ENCODE measurements around the gene CPHXL2. TPM values are rescaled to one million over a fixed set of nuclear protein-coding genes. Genes with fewer than 3 reads are reported as not detected.

Gene CPHXL2
- not detected for polyA plus RNA-seq (2013, experiment 1 of 2)
- polyA plus RNA-seq (2013, experiment 2 of 2): not detected

DNA sequence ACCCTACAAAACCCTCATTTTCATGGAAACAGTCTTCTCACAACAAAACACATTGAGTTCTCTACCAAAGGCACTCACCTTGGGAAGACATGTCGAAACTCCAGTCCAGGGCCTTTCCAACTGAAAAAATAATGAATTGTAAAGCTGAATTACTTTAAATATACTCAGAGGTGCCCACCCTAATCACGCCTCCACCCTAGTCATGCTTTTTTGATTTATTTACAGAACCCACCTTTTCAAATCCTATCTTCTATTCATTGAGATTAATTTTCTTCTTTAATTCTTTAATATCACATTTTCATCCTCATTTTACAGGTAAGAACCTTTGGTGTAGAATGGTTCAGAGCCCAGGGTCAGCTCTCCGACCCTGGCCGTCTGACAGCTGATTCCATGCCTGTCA is at the start of gene CPHXL2:
Gene CPHXL2 (minus strand): TSS at position 101 of the 400 bp plus-strand sequence. CDS start 10 bp downstream, at position 91.
- Histone ChIP-seq H3K9ac (ENCODE audit: low read length) (no peak within 1 kb of the TSS), H4K8ac (ENCODE audit: low read length) (no peak within 1 kb of the TSS), H2AFZ (ENCODE audit: low read depth, low read length) (no peak within 1 kb of the TSS), H2BK15ac (ENCODE audit: low read depth, poor library complexity, severe bottlenecking) (no peak within 1 kb of the TSS), H3K27me3 (ENCODE audit: control insufficient read depth in 1 of 2, insufficient read depth in 1 of 2, low read length in 2 of 2) (no peaks in the 10 kb centered on the region), H3K4me3 (ENCODE audit: insufficient read depth in 1 of 2, low read depth in 1 of 2, low read length in 2 of 2) (no peak within 1 kb of the TSS), H3K79me1 (replicated peaks; ENCODE audit: low read length, poor library complexity, severe bottlenecking) (no peaks in the 10 kb centered on the region), H2AK5ac (ENCODE audit: low read length, severe bottlenecking) (no peak within 1 kb of the TSS), H3K18ac (ENCODE audit: low read depth in 1 of 2, low read length in 2 of 2) (no peak within 1 kb of the TSS), H2BK12ac (ENCODE audit: low read length in 2 of 2) (no peak within 1 kb of the TSS), H3K14ac (ENCODE audit: low read length in 2 of 2) (no peak within 1 kb of the TSS), H3K27ac (ENCODE audit: low read length, poor library complexity, severe bottlenecking) (no peak within 1 kb of the TSS), H3K4ac (ENCODE audit: low read depth in 1 of 2, low read length in 2 of 2) (no peak within 1 kb of the TSS), H2BK5ac (ENCODE audit: low read depth, low read length, poor library complexity, severe bottlenecking) (no peak within 1 kb of the TSS), H2BK120ac (ENCODE audit: low read depth, low read length) (no peak within 1 kb of the TSS), H3K36me3 (ENCODE audit: control insufficient read depth in 1 of 2, insufficient read depth in 2 of 2, low read depth in 1 of 2, low read length in 2 of 2) (no peaks in the 10 kb centered on the region), H3K4me1 (ENCODE audit: control insufficient read depth, insufficient read depth, low read depth, low read length) (no peaks in the 10 kb centered on the region), H3K23ac (ENCODE audit: low read length in 2 of 2) (no peak within 1 kb of the TSS), H4K91ac (ENCODE audit: low read length) (no peak within 1 kb of the TSS), H3K9me3 (ENCODE audit: control insufficient read depth, low read length) (no peaks in the 10 kb centered on the region), H3K4me2 (ENCODE audit: low read length, poor library complexity, severe bottlenecking) (no peak within 1 kb of the TSS)
- DNase-seq: no peak
- 97% methylated on average over 3 of the region's 4 CpGs for WGBS

DNA sequence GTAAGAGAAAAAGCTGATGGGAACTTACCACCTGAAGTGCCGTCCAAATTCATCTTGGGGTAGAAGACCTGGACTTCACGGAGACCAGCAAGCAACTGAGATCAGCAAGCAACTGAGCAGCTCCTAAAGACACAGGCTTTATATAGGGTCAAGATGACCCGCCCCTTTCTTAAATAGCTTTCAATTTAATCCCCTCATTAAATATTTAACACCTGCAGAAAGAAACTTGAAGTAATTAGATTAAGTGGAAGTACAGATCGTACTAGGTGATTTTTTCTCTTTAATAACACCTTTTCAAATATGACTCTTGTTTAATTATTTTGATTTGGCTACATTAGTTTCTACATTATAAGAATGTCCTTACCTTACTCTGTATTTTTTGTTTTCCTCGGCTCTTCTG is 49.6 kb upstream of the CPHXL2 start, which contains the start of gene CPHXL:
Gene CPHXL (minus strand): TSS at position 101 of the 400 bp plus-strand sequence. CDS start 48 bp downstream, at position 53.
- H2AK5ac ChIP-seq (ENCODE audit: low read length, severe bottlenecking): no peak within 1 kb of the TSS
- no peaks in the 10 kb centered on the region for H3K4me1 ChIP-seq (ENCODE audit: control insufficient read depth, insufficient read depth, low read depth, low read length)
- H3K79me1 ChIP-seq (replicated peaks; ENCODE audit: low read length, poor library complexity, severe bottlenecking): no peaks in the 10 kb centered on the region
- no peak within 1 kb of the TSS for H2AFZ ChIP-seq (ENCODE audit: low read depth, low read length)
- no peak within 1 kb of the TSS for H3K23ac ChIP-seq (ENCODE audit: low read length in 2 of 2)
- no peak within 1 kb of the TSS for H3K4me3 ChIP-seq (ENCODE audit: insufficient read depth in 1 of 2, low read depth in 1 of 2, low read length in 2 of 2)
- no peaks in the 10 kb centered on the region for H3K27me3 ChIP-seq (ENCODE audit: control insufficient read depth in 1 of 2, insufficient read depth in 1 of 2, low read length in 2 of 2)
- no peaks in the 10 kb centered on the region for H3K36me3 ChIP-seq (ENCODE audit: control insufficient read depth in 1 of 2, insufficient read depth in 2 of 2, low read depth in 1 of 2, low read length in 2 of 2)
- no peaks in the 10 kb centered on the region for H3K9me3 ChIP-seq (ENCODE audit: control insufficient read depth, low read length)
- no peak within 1 kb of the TSS for H2BK12ac ChIP-seq (ENCODE audit: low read length in 2 of 2)
- no peak within 1 kb of the TSS for H2BK120ac ChIP-seq (ENCODE audit: low read depth, low read length)
- no peak within 1 kb of the TSS for H3K14ac ChIP-seq (ENCODE audit: low read length in 2 of 2)
- no peak within 1 kb of the TSS for H4K91ac ChIP-seq (ENCODE audit: low read length)
- WGBS: 93% methylated on average over 2 of the region's 5 CpGs
- DNase-seq: no peak
- H2BK5ac ChIP-seq (ENCODE audit: low read depth, low read length, poor library complexity, severe bottlenecking): no peak within 1 kb of the TSS
- H4K8ac ChIP-seq (ENCODE audit: low read length): no peak within 1 kb of the TSS
- no peak within 1 kb of the TSS for H3K4me2 ChIP-seq (ENCODE audit: low read length, poor library complexity, severe bottlenecking)
- no peak within 1 kb of the TSS for H3K27ac ChIP-seq (ENCODE audit: low read length, poor library complexity, severe bottlenecking)
- H3K4ac ChIP-seq (ENCODE audit: low read depth in 1 of 2, low read length in 2 of 2): no peak within 1 kb of the TSS
- H2BK15ac ChIP-seq (ENCODE audit: low read depth, poor library complexity, severe bottlenecking): no peak within 1 kb of the TSS
- no peak within 1 kb of the TSS for H3K18ac ChIP-seq (ENCODE audit: low read depth in 1 of 2, low read length in 2 of 2)
- no peak within 1 kb of the TSS for H3K9ac ChIP-seq (ENCODE audit: low read length)

DNA sequence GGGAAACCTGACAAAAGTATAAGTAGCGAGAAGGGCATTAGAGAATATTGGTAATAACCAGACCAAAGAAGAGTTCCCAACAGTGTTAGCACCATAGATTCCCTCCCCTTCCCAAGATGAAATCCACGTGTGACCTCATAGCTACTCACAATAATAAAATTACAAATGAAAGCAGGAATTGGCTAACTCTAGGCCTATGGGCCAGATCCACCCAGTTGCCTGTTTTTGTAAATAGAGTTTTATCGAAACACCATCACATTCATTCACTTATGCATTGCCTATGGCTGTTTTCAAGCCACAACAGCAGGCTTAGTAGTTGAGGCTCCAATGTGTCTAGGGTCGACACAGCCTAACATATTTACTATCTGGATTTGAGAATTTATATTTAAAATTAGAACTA is 41.6 kb upstream of the CPHXL2 start:
- Histone ChIP-seq H3K27ac (ENCODE audit: low read length, poor library complexity, severe bottlenecking) (no peak overlapping the region), H3K18ac (ENCODE audit: low read depth in 1 of 2, low read length in 2 of 2) (no peak overlapping the region), H3K23ac (ENCODE audit: low read length in 2 of 2) (no peak overlapping the region), H2BK5ac (ENCODE audit: low read depth, low read length, poor library complexity, severe bottlenecking) (no peak overlapping the region), H4K8ac (ENCODE audit: low read length) (no peak overlapping the region), H3K4me2 (ENCODE audit: low read length, poor library complexity, severe bottlenecking) (no peak overlapping the region), H2BK120ac (ENCODE audit: low read depth, low read length) (no peak overlapping the region), H3K9me3 (ENCODE audit: control insufficient read depth, low read length) (no peaks in the 10 kb centered on the region), H3K4me3 (ENCODE audit: insufficient read depth in 1 of 2, low read depth in 1 of 2, low read length in 2 of 2) (no peak overlapping the region), H3K79me1 (replicated peaks; ENCODE audit: low read length, poor library complexity, severe bottlenecking) (no peaks in the 10 kb centered on the region), H3K27me3 (ENCODE audit: control insufficient read depth in 1 of 2, insufficient read depth in 1 of 2, low read length in 2 of 2) (no peaks in the 10 kb centered on the region), H4K91ac (ENCODE audit: low read length) (no peak overlapping the region), H2BK15ac (ENCODE audit: low read depth, poor library complexity, severe bottlenecking) (no peak overlapping the region), H3K4ac (ENCODE audit: low read depth in 1 of 2, low read length in 2 of 2) (no peak overlapping the region), H3K14ac (ENCODE audit: low read length in 2 of 2) (no peak overlapping the region), H3K4me1 (ENCODE audit: control insufficient read depth, insufficient read depth, low read depth, low read length) (no peaks in the 10 kb centered on the region), H2AK5ac (ENCODE audit: low read length, severe bottlenecking) (no peak overlapping the region), H2BK12ac (ENCODE audit: low read length in 2 of 2) (no peak overlapping the region), H3K36me3 (ENCODE audit: control insufficient read depth in 1 of 2, insufficient read depth in 2 of 2, low read depth in 1 of 2, low read length in 2 of 2) (no peaks in the 10 kb centered on the region), H3K9ac (ENCODE audit: low read length) (no peak overlapping the region), H2AFZ (ENCODE audit: low read depth, low read length) (no peak overlapping the region)
- WGBS: 89% methylated on average over 3 of the region's 4 CpGs
- DNase-seq: no peak

- Histone ChIP-seq H3K23ac (ENCODE audit: low read length in 2 of 2) (no peak overlapping the region), H3K27me3 (ENCODE audit: control insufficient read depth in 1 of 2, insufficient read depth in 1 of 2, low read length in 2 of 2) (no peaks in the 10 kb centered on the region), H3K36me3 (ENCODE audit: control insufficient read depth in 1 of 2, insufficient read depth in 2 of 2, low read depth in 1 of 2, low read length in 2 of 2) (no peaks in the 10 kb centered on the region), H3K27ac (ENCODE audit: low read length, poor library complexity, severe bottlenecking) (no peak overlapping the region), H4K91ac (ENCODE audit: low read length) (no peak overlapping the region), H3K79me1 (replicated peaks; ENCODE audit: low read length, poor library complexity, severe bottlenecking) (no peaks in the 10 kb centered on the region), H3K4me3 (ENCODE audit: insufficient read depth in 1 of 2, low read depth in 1 of 2, low read length in 2 of 2) (no peak overlapping the region), H2BK120ac (ENCODE audit: low read depth, low read length) (no peak overlapping the region), H3K14ac (ENCODE audit: low read length in 2 of 2) (no peak overlapping the region), H3K4me2 (ENCODE audit: low read length, poor library complexity, severe bottlenecking) (no peak overlapping the region), H3K9me3 (ENCODE audit: control insufficient read depth, low read length) (peaks cover 19% of the 10 kb centered on the region), H4K8ac (ENCODE audit: low read length) (no peak overlapping the region), H2BK12ac (ENCODE audit: low read length in 2 of 2) (no peak overlapping the region), H2BK15ac (ENCODE audit: low read depth, poor library complexity, severe bottlenecking) (no peak overlapping the region), H3K4ac (ENCODE audit: low read depth in 1 of 2, low read length in 2 of 2) (no peak overlapping the region), H3K9ac (ENCODE audit: low read length) (no peak overlapping the region), H2AFZ (ENCODE audit: low read depth, low read length) (no peak overlapping the region), H3K18ac (ENCODE audit: low read depth in 1 of 2, low read length in 2 of 2) (no peak overlapping the region), H2AK5ac (ENCODE audit: low read length, severe bottlenecking) (no peak overlapping the region), H3K4me1 (ENCODE audit: control insufficient read depth, insufficient read depth, low read depth, low read length) (no peaks in the 10 kb centered on the region), H2BK5ac (ENCODE audit: low read depth, low read length, poor library complexity, severe bottlenecking) (no peak overlapping the region)
- no peak for DNase-seq
These were observed 37.9 kb upstream of the CPHXL2 start for GRCh38 chr16:75714661-75715060.

Data from mesenchymal stem cell (in vitro differentiated cells and primary cell).